ENCODE measurements around the gene HOXB4.

The HOXB4 gene

GRCh38 chr17:48597528-48597777 lies 19.3 kb upstream of the HOXB4 start:
- H3K27ac ChIP-seq (ENCODE audit: low read depth, low read length): no peak overlapping the region
- H3K27me3 ChIP-seq (ENCODE audit: low read length): no peaks in the 10 kb centered on the region
- no peak overlapping the region for H3K4me3 ChIP-seq (ENCODE audit: insufficient read depth, low read length, poor library complexity, severe bottlenecking)
- H3K9me3 ChIP-seq (ENCODE audit: insufficient read depth, low read length): no peaks in the 10 kb centered on the region
- TF ChIP-seq CTCF (IDR thresholded peaks at IDR 0.05; ENCODE audit: insufficient read depth, low read length, poor library complexity, severe bottlenecking): no peak
- TF ChIP-seq EZH2phosphoT487 (conservative IDR thresholded peaks at IDR 0.05; ENCODE audit: low read length): no peak
- no peaks in the 10 kb centered on the region for H4K20me1 ChIP-seq (ENCODE audit: low read depth, low read length)
- H3K9me2 ChIP-seq (replicated peaks; ENCODE audit: insufficient read depth, low read length): no peaks in the 10 kb centered on the region
- no peaks in the 10 kb centered on the region for H3K36me3 ChIP-seq (ENCODE audit: low read length)
- H3K9ac ChIP-seq (ENCODE audit: low read length): no peak overlapping the region
- H3F3A ChIP-seq (ENCODE audit: insufficient read depth): no peaks in the 10 kb centered on the region
- no peak overlapping the region for H3K4me2 ChIP-seq (ENCODE audit: low read depth, low read length, poor library complexity, severe bottlenecking)
- no peak overlapping the region for H2AFZ ChIP-seq (ENCODE audit: low read depth, low read length, severe bottlenecking)
- no peaks in the 10 kb centered on the region for H3K79me2 ChIP-seq (ENCODE audit: insufficient read depth, low read length)

GRCh38 chr17:48596735-48597527 lies 18.8 kb upstream of the HOXB4 start:
- Histone ChIP-seq H3K36me3 (ENCODE audit: low read length) (no peaks in the 10 kb centered on the region), H3K27me3 (ENCODE audit: low read length) (no peaks in the 10 kb centered on the region), H2AFZ (ENCODE audit: low read depth, low read length, severe bottlenecking) (no peak overlapping the region), H3K4me3 (ENCODE audit: insufficient read depth, low read length, poor library complexity, severe bottlenecking) (no peak overlapping the region), H3K4me2 (ENCODE audit: low read depth, low read length, poor library complexity, severe bottlenecking) (no peak overlapping the region), H3F3A (ENCODE audit: insufficient read depth) (no peaks in the 10 kb centered on the region), H3K9me2 (replicated peaks; ENCODE audit: insufficient read depth, low read length) (no peaks in the 10 kb centered on the region), H3K9me3 (ENCODE audit: insufficient read depth, low read length) (no peaks in the 10 kb centered on the region), H3K9ac (ENCODE audit: low read length) (no peak overlapping the region), H3K79me2 (ENCODE audit: insufficient read depth, low read length) (no peaks in the 10 kb centered on the region), H4K20me1 (ENCODE audit: low read depth, low read length) (no peaks in the 10 kb centered on the region), H3K27ac (ENCODE audit: low read depth, low read length) (no peak overlapping the region)
- TF ChIP-seq EZH2phosphoT487 (conservative IDR thresholded peaks at IDR 0.05; ENCODE audit: low read length) (no peak), CTCF (IDR thresholded peaks at IDR 0.05; ENCODE audit: insufficient read depth, low read length, poor library complexity, severe bottlenecking) (no peak)

DNA sequence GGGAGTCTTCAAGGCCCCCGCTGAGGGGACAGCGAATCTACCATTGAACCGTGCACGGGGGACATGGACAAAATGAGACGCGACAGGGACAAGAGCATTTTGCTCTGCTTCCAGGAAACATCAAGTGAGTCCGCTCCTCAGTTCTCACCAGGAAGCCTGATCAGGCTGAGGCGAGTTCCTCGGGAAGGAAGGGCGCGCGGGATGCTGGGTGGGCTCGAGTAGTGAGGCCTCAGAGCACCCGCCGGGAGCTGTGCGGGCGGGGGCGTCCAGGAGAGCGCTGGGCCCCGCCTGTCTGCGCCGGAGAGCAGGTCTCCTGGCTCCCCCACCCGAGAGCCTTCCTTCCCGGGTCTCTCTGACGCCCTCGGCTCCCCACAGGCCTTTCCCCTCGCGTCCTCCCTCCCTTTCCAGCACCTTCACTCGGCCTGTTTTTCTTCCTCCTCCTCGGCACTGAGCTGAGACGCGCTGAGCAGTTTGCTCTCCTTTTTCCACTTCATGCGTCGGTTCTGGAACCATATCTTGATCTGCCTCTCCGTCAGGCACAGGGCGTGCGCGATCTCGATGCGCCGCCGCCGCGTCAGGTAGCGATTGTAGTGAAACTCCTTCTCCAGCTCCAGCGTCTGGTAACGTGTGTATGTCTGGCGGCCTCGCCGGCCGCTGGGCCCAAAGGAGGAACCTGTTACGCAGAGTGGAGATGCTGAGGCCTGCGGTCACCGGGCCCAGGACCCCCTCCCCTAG lies 18.0 kb upstream of the HOXB4 start:
- Histone ChIP-seq H2AFZ (ENCODE audit: low read depth, low read length, severe bottlenecking) (no peak overlapping the region), H3K4me3 (ENCODE audit: insufficient read depth, low read length, poor library complexity, severe bottlenecking) (no peak overlapping the region), H3K9me2 (replicated peaks; ENCODE audit: insufficient read depth, low read length) (no peaks in the 10 kb centered on the region), H3K27ac (ENCODE audit: low read depth, low read length) (no peak overlapping the region), H3K27me3 (ENCODE audit: low read length) (no peaks in the 10 kb centered on the region), H4K20me1 (ENCODE audit: low read depth, low read length) (no peaks in the 10 kb centered on the region), H3K9ac (ENCODE audit: low read length) (no peak overlapping the region), H3K79me2 (ENCODE audit: insufficient read depth, low read length) (no peaks in the 10 kb centered on the region), H3F3A (ENCODE audit: insufficient read depth) (no peaks in the 10 kb centered on the region), H3K36me3 (ENCODE audit: low read length) (no peaks in the 10 kb centered on the region), H3K9me3 (ENCODE audit: insufficient read depth, low read length) (no peaks in the 10 kb centered on the region), H3K4me2 (ENCODE audit: low read depth, low read length, poor library complexity, severe bottlenecking) (no peak overlapping the region)
- TF ChIP-seq CTCF (IDR thresholded peaks at IDR 0.05; ENCODE audit: insufficient read depth, low read length, poor library complexity, severe bottlenecking): no peak
- no peak for TF ChIP-seq EZH2phosphoT487 (conservative IDR thresholded peaks at IDR 0.05; ENCODE audit: low read length)
